GM23338 (cell line): ENCODE measurements around the gene ADCYAP1R1.

ENCODE experiments used
- CREB1 ChIP-seq: fragments of 250-450 bp; sonication (Bioruptor Pico); IDR thresholded peaks from 2 replicates; pipeline ENCODE4 v1.5.0; 2020; ENCODE audit warnings: low read depth, mild to moderate bottlenecking, moderate library complexity
- CTCF ChIP-seq, 2 experiments: fragments of 200-600 bp in 1 of 2; sonication (generic) in 1 of 2; conservative IDR thresholded peaks; 2 replicates each; pipeline versions ENCODE4 v1.5.1 to v1.6.1; 2016 to 2017; ENCODE audit warnings: antibody characterized with exemption in 2 of 2, low read depth in 2 of 2, mild to moderate bottlenecking in 2 of 2, moderate library complexity in 1 of 2
- ETS1 ChIP-seq: IDR thresholded peaks from 2 replicates; pipeline ENCODE4 v1.6.1; 2016; ENCODE audit warnings: antibody characterized with exemption
- EZH2 ChIP-seq: fragments of 200-600 bp; sonication (generic); IDR thresholded peaks from one replicate; pipeline ENCODE4 v1.8.0; 2017; ENCODE audit warnings: antibody characterized with exemption, mild to moderate bottlenecking, low read depth; ENCODE audit not compliant: unreplicated experiment
- EZH2phosphoT487 ChIP-seq: fragments of 200-600 bp; sonication (generic); IDR thresholded peaks from one replicate; pipeline ENCODE4 v1.8.1; 2018; ENCODE audit warnings: antibody characterized with exemption; ENCODE audit not compliant: unreplicated experiment
- POLR2AphosphoS5 ChIP-seq: IDR thresholded peaks from 2 replicates; pipeline ENCODE4 v1.6.1; 2016; ENCODE audit warnings: antibody characterized with exemption, low read depth
- REST ChIP-seq: IDR thresholded peaks from one replicate; pipeline ENCODE4 v1.6.1; 2018; ENCODE audit warnings: antibody characterized with exemption; ENCODE audit not compliant: unreplicated experiment
- STAT1 ChIP-seq: IDR thresholded peaks from one replicate; pipeline ENCODE4 v1.6.1; 2016; ENCODE audit warnings: antibody characterized with exemption; ENCODE audit not compliant: unreplicated experiment
- ZNF114 ChIP-seq: fragments of 250-450 bp; sonication (Bioruptor Pico); IDR thresholded peaks from 2 replicates; pipeline ENCODE4 v1.5.0; 2020; ENCODE audit warnings: mild to moderate bottlenecking, moderate library complexity
- ZNF331 ChIP-seq: fragments of 250-450 bp; sonication (Bioruptor Pico); IDR thresholded peaks from 2 replicates; pipeline ENCODE4 v1.5.0; 2020; ENCODE audit warnings: low read depth, mild to moderate bottlenecking, moderate library complexity

- no peak for TF ChIP-seq CTCF (conservative IDR thresholded peaks at IDR 0.05; ENCODE audit: low read depth in 2 of 2)
- TF ChIP-seq CREB1, result no peak
- no peak for TF ChIP-seq ETS1
- TF ChIP-seq REST, result no peak
- no peak for TF ChIP-seq EZH2
- TF ChIP-seq POLR2AphosphoS5, result no peak
- no peak for TF ChIP-seq EZH2phosphoT487
- no peak for TF ChIP-seq ZNF114 (CRISPR knock-in tag)
- TF ChIP-seq ZNF331 (CRISPR knock-in tag), result no peak
- no peak for TF ChIP-seq STAT1
Observed at GRCh38 chr7:31111109-31111451, 59.0 kb downstream of the ADCYAP1R1 start.
